Fibroblast of lung (primary cell): ENCODE data around the gene ATRIP. TPM values are rescaled to one million over a fixed set of nuclear protein-coding genes. Genes with fewer than 3 reads are reported as not detected.

ENCODE experiments used
- DNase-seq, 2 donors: peaks; one replicate each; pipeline versions ENCODE4 v3.0.0 to v3.0.0-alpha.2; 2010; ENCODE audit warnings: low read depth in 2 of 2
- H2AFZ ChIP-seq: 2 replicates; pipeline ENCODE4 v1.5.1; 2012; ENCODE audit warnings: low read length, control low read depth, inconsistent platforms
- H3K27ac ChIP-seq: 2 replicates; pipeline ENCODE4 v1.5.1; 2011; ENCODE audit warnings: low read length, control low read depth; ENCODE audit not compliant: insufficient read depth
- H3K27me3 ChIP-seq: 2 replicates; pipeline ENCODE4 v1.5.1; 2011; ENCODE audit warnings: mild to moderate bottlenecking, low read length; ENCODE audit not compliant: control insufficient read depth, insufficient read depth
- H3K36me3 ChIP-seq: 2 replicates; pipeline ENCODE4 v1.5.1; 2011; ENCODE audit warnings: low read length; ENCODE audit not compliant: control insufficient read depth, insufficient read depth
- H3K4me1 ChIP-seq: 2 replicates; pipeline ENCODE4 v1.5.1; 2011; ENCODE audit warnings: low read length; ENCODE audit not compliant: control insufficient read depth, insufficient read depth; ENCODE audit errors: extremely low read depth
- H3K4me2 ChIP-seq: 2 replicates; pipeline ENCODE4 v1.5.1; 2011; ENCODE audit warnings: low read length, control low read depth; ENCODE audit not compliant: insufficient read depth; ENCODE audit errors: extremely low read depth
- H3K4me3 ChIP-seq, 4 experiments: fragments of 200-600 bp in 1 of 4; sonication (generic) in 1 of 4; replicated peaks in 1 of 4; 2 replicates each; pipeline ENCODE4 v1.5.1; 2011 to 2016; ENCODE audit warnings: low read length in 4 of 4, low read depth in 3 of 4, mild to moderate bottlenecking in 3 of 4, control low read depth in 2 of 4, inconsistent platforms in 1 of 4, mixed read lengths in 1 of 4; ENCODE audit not compliant: insufficient read depth in 1 of 4; ENCODE audit errors: control extremely low read depth in 1 of 4
- H3K79me2 ChIP-seq: 2 replicates; pipeline ENCODE4 v1.5.1; 2012; ENCODE audit warnings: mild to moderate bottlenecking, low read length, inconsistent platforms; ENCODE audit not compliant: control insufficient read depth, insufficient read depth
- H3K9ac ChIP-seq: 2 replicates; pipeline ENCODE4 v1.5.1; 2011; ENCODE audit warnings: mild to moderate bottlenecking, low read length, control low read depth; ENCODE audit not compliant: insufficient read depth
- H3K9me3 ChIP-seq: 2 replicates; pipeline ENCODE4 v1.5.1; 2012; ENCODE audit warnings: low read depth, low read length; ENCODE audit not compliant: control insufficient read depth, insufficient read depth
- H4K20me1 ChIP-seq: 2 replicates; pipeline ENCODE4 v1.5.1; 2011; ENCODE audit warnings: low read length; ENCODE audit not compliant: control insufficient read depth, insufficient read depth; ENCODE audit errors: extremely low read depth
- CTCF ChIP-seq, 2 donors: IDR thresholded peaks in 1 of 2; conservative IDR thresholded peaks in 1 of 2; 1 replicate in 1 of 2; 2 replicates in 1 of 2; pipeline ENCODE4 v1.5.1; 2011 to 2012; ENCODE audit warnings: low read length in 2 of 2, control low read depth in 1 of 2, inconsistent platforms in 1 of 2, low read depth in 1 of 2, mild to moderate bottlenecking in 1 of 2
- EZH2 ChIP-seq: IDR thresholded peaks from 2 replicates; pipeline ENCODE4 v1.5.1; 2012; ENCODE audit warnings: low read length, control low read depth, mild to moderate bottlenecking; ENCODE audit errors: missing control alignments
- polyA plus RNA-seq, 2 donors: library from polyadenylated mRNA; depleted of rRNA in 1 of 2; stranded (reverse) in 1 of 2; unstranded in 1 of 2; fragments of >200 nt; gene quantifications; 2 replicates each; pipeline ENCODE4 v1.2.1, GENCODE V29; 2011 to 2012; ENCODE audit warnings: missing spikeins in 1 of 2
- total RNA-seq: library from RNA; depleted of rRNA; stranded (reverse); fragments of >200 nt; gene quantifications from 2 replicates; pipeline ENCODE4 v1.2.1, GENCODE V29; 2014

The ATRIP gene
- total and polyA plus RNA-seq, 2 donors (not counting 1 experiment from before 2014, with no cell fraction given) = 3.0 to 5.0 TPM

GRCh38 chr3:48412375-48413001 lies 34.0 kb upstream of the ATRIP start:
- Histone ChIP-seq H2AFZ (no peak overlapping the region), H3K79me2 (no peaks in the 10 kb centered on the region), H3K9me3 (no peaks in the 10 kb centered on the region), H3K4me1 (no peaks in the 10 kb centered on the region), H3K36me3 (peaks cover 18% of the 10 kb centered on the region), H3K27ac (no peak overlapping the region), H3K9ac (no peak overlapping the region), H3K4me2 (no peak overlapping the region), H3K27me3 (no peaks in the 10 kb centered on the region), H4K20me1 (no peaks in the 10 kb centered on the region), H3K4me3 (no peak overlapping the region)
- no peak for DNase-seq
- TF ChIP-seq EZH2 (no peak), CTCF (conservative IDR thresholded peaks at IDR 0.05 in 1 of 2, IDR thresholded peaks at IDR 0.05 in 1 of 2; ENCODE audit: low read depth in 1 of 2, low read length in 2 of 2) (no peak)

- Histone ChIP-seq H3K9me3 (no peaks in the 10 kb centered on the region), H3K9ac (no peak overlapping the region), H3K36me3 (peaks cover 21% of the 10 kb centered on the region), H3K4me3 (no peak overlapping the region), H2AFZ (no peak overlapping the region), H3K79me2 (no peaks in the 10 kb centered on the region), H4K20me1 (no peaks in the 10 kb centered on the region), H3K27me3 (no peaks in the 10 kb centered on the region), H3K4me2 (no peak overlapping the region), H3K4me1 (no peaks in the 10 kb centered on the region), H3K27ac (no peak overlapping the region)
- TF ChIP-seq CTCF (conservative IDR thresholded peaks at IDR 0.05 in 1 of 2, IDR thresholded peaks at IDR 0.05 in 1 of 2; ENCODE audit: low read depth in 1 of 2, low read length in 2 of 2) = no peak
- TF ChIP-seq EZH2 = no peak
- DNase-seq = no peak
Observed at GRCh38 chr3:48413086-48413485, 33.5 kb upstream of the ATRIP start.

- Histone ChIP-seq H3K9ac (no peak overlapping the region), H3K4me1 (no peaks in the 10 kb centered on the region), H3K9me3 (no peaks in the 10 kb centered on the region), H4K20me1 (no peaks in the 10 kb centered on the region), H3K4me2 (no peak overlapping the region), H3K36me3 (peaks cover 21% of the 10 kb centered on the region), H3K27ac (no peak overlapping the region), H3K27me3 (no peaks in the 10 kb centered on the region), H2AFZ (no peak overlapping the region), H3K79me2 (no peaks in the 10 kb centered on the region), H3K4me3 (no peak overlapping the region)
- TF ChIP-seq EZH2 (no peak), CTCF (conservative IDR thresholded peaks at IDR 0.05 in 1 of 2, IDR thresholded peaks at IDR 0.05 in 1 of 2; ENCODE audit: low read depth in 1 of 2, low read length in 2 of 2) (no peak)
- DNase-seq = no peak
Observed at GRCh38 chr3:48413611-48414010, 32.9 kb upstream of the ATRIP start.
